GM19099 (cell line): ENCODE measurements around the gene ZBTB11.

Experiments used
- POLR2A ChIP-seq: IDR thresholded peaks from 3 replicates; pipeline ENCODE4 v1.6.1; 2011; ENCODE audit warnings: low read depth; ENCODE audit not compliant: insufficient read length; ENCODE audit errors: extremely low read depth

The ZBTB11 gene

DNA sequence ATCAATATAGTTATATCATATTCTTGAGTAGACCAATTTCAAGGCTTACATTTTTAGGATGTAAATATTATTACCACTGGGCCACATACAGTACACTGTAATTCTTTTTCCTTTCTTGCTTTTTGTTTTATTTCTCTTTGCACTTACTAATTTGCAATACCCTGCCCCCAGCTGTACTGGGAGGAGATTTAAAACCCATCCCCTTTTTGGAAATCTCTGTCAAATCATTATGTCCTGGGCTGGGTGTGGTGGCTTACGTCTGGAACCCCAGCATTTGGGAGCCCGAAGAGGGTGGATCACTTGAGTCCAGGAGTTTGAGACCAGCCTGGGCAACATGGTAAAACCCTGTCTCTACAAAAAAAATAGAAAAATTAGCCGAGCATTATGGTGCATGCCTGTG lies 16.2 kb downstream of the ZBTB11 start:
- no peak for TF ChIP-seq POLR2A

DNA sequence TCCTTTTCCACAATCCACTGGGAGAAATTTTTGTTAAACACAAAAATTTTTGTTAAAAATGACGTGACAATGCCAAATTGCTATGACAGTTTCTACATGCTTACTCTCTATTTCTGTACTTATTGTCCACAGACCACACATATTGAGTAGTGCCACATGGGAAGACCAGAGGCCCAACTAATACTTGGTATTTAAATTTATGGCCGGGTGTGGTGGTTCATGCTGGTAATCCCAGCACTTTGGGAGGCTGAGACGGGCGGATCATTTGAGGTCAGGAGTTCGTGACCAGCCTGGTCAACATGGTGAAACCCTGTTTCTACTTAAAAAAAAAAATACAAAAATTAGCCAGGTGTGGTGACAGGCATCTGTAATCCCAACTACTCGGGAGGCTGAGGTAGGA lies 20.3 kb downstream of the ZBTB11 start:
- TF ChIP-seq POLR2A = no peak

DNA sequence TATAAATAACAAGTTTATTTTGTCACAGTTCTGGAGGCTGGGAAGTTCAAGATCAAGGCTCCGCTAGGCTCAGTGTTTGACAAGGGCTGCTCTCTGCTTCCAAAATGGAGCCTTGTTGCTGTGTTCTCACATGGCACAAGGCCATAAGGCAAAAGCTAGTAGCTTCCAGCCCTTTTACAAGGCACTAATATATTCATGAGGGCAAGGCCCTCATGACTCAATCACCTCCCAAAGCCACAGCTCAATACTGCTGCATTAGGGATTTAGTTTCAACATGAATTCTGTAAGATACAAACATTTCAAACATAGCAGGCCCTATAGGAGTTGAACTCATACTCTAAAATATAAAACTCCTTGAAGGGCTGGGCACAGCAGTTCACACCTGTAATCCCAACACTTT lies 30.2 kb downstream of the ZBTB11 start:
- TF ChIP-seq POLR2A = no peak

DNA sequence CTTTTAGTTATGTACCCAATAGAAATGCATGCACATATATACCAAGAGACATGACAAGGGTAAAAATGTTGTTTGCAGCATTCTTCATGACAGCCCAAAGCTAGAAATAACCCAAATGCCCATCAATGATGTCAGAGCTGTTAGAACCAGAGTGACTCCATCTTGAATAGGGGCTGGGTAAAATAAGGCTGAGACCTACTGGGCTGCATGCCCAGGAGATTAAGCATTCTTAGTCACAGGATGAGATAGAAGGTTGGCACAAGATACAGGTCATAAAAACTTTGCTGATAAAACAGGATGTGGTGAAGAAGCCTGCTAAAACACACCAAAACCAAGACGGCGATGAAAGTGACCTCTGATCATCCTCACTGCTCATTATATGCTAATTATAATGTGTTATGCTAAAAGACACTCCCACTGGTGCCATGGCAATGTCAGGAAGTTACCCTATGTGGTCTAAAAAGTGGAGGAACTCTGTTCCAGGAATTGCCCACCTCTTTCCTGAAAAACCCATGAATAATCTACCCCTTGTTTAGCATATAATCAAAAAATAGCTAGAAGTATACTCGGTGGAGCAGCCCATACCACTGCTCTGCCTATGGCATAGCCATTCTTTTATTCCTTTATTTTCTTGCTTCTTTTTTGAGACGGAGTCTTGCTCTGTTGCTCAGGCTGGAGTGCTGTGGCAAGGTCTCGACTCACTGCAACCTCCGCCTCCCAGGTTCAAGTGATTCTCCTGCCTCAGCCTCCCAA lies 32.9 kb downstream of the ZBTB11 start:
- no peak for TF ChIP-seq POLR2A

DNA sequence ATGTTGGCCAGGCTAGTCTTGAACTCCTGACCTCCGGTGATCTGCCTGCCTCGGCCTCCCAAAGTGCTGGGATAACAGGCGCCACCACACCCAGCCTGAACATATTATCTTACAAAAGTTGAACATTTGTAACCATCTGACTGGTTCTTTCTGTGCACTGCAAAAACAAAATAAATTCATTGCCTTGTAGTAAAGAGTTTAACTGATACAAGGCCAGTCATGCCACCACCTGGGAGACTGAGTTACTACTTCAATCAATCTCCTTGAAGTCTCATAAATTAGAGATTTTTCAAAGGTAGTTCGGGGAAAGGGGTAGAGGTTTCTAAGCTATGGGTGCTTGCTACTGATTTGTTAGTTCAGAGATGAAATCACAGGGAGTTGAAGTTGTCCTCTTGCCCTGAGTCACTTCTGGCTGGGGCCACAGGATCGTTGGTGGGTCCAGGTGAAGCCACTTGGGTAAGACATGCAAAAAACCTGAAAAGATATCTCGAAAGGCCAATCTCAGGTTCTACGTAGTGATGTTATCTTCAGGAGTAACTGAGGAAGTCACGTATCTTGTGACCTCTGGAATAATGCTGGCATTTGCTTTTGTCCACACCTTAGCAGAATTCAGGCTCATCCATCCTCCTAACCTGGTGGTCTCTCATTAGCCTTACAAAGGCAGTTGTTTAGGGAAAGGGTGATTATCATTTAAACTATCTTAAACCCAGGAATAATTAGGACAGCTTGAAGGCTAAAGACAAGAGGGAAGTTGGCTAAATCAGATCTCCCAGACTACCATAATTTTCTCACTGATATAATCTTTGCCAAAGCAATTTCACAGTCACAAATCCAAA lies 33.7 kb downstream of the ZBTB11 start:
- TF ChIP-seq POLR2A = no peak

DNA sequence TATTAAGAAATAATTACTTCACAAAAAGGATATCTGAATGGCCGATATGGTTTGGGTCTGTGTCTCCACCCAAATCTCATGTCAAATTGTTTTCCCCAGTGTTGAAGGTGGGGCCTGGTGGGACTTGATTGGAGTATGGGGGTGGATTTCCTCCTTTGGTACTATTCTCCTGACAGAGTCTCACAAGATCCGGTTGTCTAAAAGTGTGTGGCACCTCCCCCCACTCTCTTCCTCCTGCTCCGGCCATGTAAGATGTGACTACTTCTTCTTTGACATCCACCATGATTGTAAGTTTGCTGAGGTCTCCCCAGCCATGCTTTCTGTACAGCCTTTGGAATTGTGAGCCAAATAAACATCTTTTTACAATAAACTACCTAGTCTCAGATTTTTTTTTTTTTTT lies 34.5 kb downstream of the ZBTB11 start:
- no peak for TF ChIP-seq POLR2A

DNA sequence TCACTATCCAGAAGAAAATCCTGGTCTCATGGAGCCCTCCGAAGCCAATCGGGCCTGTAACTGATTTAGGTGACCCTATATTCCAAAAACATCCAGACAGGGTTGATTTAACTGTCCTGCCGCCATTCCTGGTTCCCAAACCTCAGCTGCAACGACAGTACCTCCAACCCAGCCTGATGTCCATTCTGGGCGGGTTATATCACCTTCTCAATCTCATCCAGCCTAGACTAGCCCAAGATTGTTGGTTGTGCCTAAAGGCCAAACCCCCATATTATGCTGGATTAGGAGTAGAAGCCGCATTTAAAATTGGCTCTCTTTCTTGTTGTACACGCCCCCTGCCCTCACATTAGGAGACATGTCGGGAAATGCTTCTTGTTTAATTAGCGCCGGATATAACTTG lies 36.7 kb downstream of the ZBTB11 start:
- no peak for TF ChIP-seq POLR2A

DNA sequence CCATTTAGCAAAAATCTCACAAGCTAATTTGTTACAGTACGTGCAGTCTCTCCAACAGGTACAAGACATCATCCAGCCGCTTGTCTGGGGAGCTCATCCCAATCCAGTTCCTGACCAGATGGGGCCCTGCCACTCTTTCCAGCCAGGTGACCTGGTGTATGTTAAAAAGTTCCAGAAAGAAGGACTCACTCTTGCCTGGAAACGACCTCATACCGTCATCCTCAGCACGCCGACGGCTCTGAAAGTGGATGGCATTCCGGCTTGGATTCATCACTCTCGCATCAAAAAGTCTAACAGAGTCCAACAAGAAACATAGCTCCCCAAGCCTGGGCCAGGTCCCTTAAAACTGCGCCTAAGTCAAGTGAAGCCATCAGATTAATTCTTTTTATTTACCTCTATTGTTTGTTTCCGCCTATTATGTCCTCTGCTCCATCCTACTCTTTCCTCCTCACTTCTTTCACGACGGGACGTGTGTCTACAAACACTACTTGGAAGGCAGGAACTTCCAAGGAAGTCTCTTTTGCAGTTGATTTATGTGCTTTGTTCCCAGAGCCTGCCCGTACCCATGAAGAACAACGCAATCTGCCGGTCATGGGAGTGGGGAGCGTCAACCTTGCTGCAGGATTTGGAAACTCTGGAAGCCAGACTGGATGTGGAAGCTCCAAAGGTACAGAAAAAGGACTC lies 37.5 kb downstream of the ZBTB11 start:
- TF ChIP-seq POLR2A = no peak

DNA sequence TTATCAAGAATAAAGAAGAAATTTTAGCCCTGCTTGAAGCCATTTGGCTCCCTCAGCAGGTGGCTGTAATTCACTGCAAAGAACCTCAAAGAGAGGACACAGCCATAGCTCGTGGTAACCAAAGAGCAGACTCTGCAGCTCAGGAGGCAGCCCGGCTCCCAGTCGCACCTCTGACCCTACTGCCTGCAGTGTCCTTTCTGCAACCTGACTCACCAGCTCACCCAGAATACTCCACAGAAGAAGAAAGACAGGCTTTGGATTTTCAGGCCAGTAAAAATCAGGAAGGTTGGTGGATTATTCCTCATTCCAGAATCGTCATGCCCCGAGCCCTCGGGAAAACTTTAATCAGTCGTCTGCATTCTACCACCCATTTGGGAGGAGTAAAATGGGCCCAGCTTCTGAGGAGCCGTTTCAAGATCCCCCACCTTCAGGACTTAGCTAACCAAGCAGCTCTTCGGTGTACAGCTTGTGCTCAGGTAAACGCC lies 38.6 kb downstream of the ZBTB11 start:
- TF ChIP-seq POLR2A = no peak

DNA sequence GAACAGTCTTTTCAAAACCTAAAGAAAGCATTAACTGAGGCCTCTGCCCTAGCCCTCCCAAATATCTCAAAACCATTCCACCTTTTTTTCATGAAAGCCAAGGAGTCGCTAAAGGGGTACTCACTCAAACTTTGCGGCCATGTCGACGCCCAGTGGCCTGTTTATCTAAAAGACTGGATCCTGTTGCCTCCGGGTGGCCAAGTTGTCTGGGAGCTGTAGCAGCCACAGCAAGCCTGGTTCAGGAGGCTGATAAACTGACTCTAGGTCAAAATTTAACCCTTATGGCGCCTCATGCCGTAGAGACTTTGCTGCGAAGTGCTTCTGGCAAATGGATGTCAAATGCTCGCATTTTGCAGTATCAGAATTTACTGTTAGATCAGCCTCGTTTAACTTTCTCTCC lies 39.5 kb downstream of the ZBTB11 start:
- TF ChIP-seq POLR2A = no peak

DNA sequence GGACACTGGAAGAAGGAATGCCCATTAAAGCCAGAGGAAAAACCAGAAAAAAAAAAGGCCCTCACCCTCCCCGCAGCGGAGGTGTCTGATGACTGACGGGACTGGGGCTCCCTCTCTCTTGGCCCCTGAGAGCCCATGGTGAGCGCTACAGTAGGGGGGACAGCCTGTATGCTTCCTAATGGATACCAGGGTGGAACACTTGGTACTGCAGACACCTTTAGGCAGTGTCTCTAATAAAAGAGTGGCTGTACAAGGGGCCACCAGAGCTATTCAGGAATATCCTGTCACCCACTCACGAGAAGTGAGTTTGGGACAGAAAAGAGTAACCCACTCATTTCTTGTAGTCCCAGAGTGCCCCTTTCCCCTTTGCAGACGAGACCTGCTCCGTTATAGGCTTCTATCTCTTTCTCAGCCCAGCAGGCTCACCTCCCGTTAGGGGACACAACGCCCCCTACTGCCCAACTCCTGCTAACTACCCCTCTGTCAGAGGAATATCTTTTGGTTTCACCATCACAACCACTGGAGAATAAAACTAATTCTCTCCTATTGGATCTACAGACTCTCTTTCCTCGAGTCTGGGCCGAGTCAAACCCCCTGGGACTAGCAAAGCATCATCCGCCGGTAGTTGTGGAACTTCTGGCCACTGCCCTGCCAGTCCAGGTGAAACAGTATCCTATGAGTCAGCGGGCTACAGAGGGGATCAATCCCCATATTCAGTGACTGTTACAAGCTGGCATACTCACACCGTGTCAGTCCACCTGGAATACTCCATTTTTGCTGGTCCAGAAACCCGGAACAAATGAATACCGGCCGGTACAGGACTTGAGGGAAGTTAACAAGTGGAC lies 40.8 kb downstream of the ZBTB11 start:
- no peak for TF ChIP-seq POLR2A

DNA sequence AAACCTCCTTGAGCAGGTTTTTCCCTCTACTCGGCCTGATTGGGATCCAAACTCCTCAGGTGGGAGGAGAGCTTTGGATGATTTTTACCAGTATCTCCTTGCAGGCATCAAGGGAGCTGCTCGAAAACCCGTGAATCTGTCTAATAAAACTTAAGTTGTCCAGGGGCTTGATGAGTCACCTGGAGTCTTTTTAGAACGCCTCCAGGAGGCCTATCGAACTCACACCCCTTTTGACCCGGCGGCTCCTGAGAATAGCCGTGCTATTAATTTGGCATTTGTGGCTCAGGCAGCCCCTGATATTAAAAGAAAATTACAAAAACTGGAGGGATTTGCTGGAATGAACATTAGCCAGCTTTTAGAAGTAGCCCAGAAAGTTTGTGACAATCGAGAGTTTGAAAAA lies 41.6 kb downstream of the ZBTB11 start:
- TF ChIP-seq POLR2A = no peak

DNA sequence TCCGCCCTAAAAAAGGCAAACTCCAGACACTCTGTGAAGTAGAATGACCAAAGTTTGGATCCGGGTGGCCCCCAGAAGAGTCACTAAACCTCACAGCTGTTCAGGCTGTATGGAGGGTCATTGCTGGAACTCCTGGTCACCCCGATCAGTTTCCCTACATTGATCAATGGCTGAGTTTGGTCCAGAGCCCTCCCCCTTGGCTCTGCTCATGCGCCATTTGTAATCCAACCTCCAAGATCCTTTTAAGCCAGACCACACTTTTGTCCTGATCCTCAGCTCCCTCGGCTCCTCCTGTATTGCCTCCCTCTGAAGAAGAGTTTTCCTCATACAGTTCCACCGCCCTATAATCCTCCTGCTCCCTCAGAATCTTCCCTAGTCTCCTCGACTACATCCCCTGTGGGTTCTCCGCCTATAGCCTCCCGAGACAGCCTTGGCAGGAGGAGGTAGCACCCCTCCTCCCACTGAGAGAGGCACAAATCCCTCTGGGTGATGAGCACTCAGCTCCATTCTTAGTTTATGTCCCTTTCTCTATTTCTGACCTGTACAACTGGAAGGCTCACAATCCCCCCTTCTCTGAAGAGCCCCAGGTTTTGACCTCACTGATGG lies 42.2 kb downstream of the ZBTB11 start:
- TF ChIP-seq POLR2A = no peak

DNA sequence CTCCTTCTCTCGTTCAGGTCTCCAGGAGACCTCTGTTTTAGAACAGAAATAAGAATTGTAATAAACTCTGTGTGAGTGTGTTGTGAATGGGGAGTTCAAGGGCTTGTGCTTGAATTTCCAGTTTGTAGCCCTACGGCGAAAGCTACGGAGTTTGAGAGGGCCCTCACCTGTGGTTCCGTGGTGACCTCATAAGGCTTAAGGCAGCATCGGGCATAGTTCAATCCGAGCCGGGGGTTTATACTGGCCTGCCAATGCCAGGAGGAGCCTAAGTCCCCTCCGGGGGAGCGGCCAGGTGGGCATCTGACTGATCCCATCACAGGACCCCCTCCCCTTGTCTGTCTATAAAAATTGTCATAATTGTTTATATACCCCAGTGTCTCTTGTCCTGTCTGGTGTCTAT lies 43.7 kb downstream of the ZBTB11 start:
- TF ChIP-seq POLR2A = no peak
